GM12878 (cell line): Measurements from ENCODE around the gene CTNNA2. TPM values are rescaled to one million over a fixed set of nuclear protein-coding genes. Genes with fewer than 3 reads are reported as not detected.

Experiments used
- ATAC-seq: fragments of 200-7000 bp; cut with Tn5 transposase; 3 replicates; pipeline ENCODE4 v1.9.1; 2020; ENCODE audit warnings: mild to moderate bottlenecking, moderate library complexity
- BruUV-seq: library from RNA; stranded (reverse); fragments of 400-500 nt; replicated peaks from 2 replicates; lab custom pipeline; 2021; lab: Mats Ljungman, UMichigan
- CTCF ChIA-PET: fragments of 300-600 bp; sonication (Branson Sonifier 250); formaldehyde crosslinking; extraction: SDS; loops from one replicate; lab custom pipeline; 2021; ENCODE audit warnings: inconsistent platforms; lab: Yijun Ruan, JAX
- POLR2A ChIA-PET: fragments of 350-600 bp; formaldehyde crosslinking; extraction: SDS; loops from one replicate; lab custom pipeline; 2021; ENCODE audit warnings: inconsistent platforms; lab: Charles Lee
- RAD21 ChIA-PET: fragments of 300-600 bp; sonication (Branson Sonifier 250); formaldehyde crosslinking; loops from one replicate; lab custom pipeline; 2023; ENCODE audit warnings: antibody characterized with exemption; ENCODE audit not compliant: unreplicated experiment; lab: Charles Lee
- SMC1A ChIA-PET: fragments of 300-600 bp; sonication (Branson Sonifier 250); formaldehyde crosslinking; loops from one replicate; lab custom pipeline; 2023; ENCODE audit not compliant: unreplicated experiment, uncharacterized antibody; lab: Charles Lee
- DNase-seq: peaks from one replicate; pipeline ENCODE4 v3.0.0-alpha.2; 2011; ENCODE audit warnings: low read depth, low spot score
- FAIRE-seq: peaks from 3 replicates; lab custom pipeline; 2011; peaks lifted over from hg19 to GRCh38; lab: Jason Lieb, UNC
- H2AFZ ChIP-seq: 2 replicates; pipeline ENCODE4 v1.6.0; 2011; ENCODE audit warnings: low read depth, low read length, control low read depth; ENCODE audit not compliant: control insufficient read depth
- H3K27ac ChIP-seq: 2 replicates; pipeline ENCODE4 v1.5.1; 2011; ENCODE audit warnings: control low read depth; ENCODE audit not compliant: control insufficient read depth, insufficient read depth
- H3K27me3 ChIP-seq, 2 experiments: replicated peaks in 1 of 2; 2 replicates each; pipeline versions ENCODE4 v1.6.0 to v1.6.1; 2011; ENCODE audit warnings: low read length in 1 of 2; ENCODE audit not compliant: control insufficient read depth in 2 of 2, insufficient read depth in 2 of 2
- H3K36me3 ChIP-seq, 2 experiments: 2 replicates each; pipeline ENCODE4 v1.5.1; 2011; ENCODE audit warnings: low read length in 1 of 2; ENCODE audit not compliant: control insufficient read depth in 2 of 2, insufficient read depth in 2 of 2
- H3K4me1 ChIP-seq: 2 replicates; pipeline ENCODE4 v1.6.1; 2011; ENCODE audit warnings: mild to moderate bottlenecking, low read length, moderate library complexity, mixed read lengths; ENCODE audit not compliant: control insufficient read depth, insufficient read depth
- H3K4me2 ChIP-seq: 2 replicates; pipeline ENCODE4 v1.6.0; 2011; ENCODE audit warnings: control low read depth; ENCODE audit not compliant: control insufficient read depth, insufficient read depth
- H3K4me3 ChIP-seq: fragments of 200-600 bp; sonication (generic); 2 replicates; pipeline ENCODE4 v1.5.1; 2016
- H3K79me2 ChIP-seq: 2 replicates; pipeline ENCODE4 v1.6.0; 2011; ENCODE audit warnings: low read length; ENCODE audit not compliant: control insufficient read depth, insufficient read depth
- H3K9ac ChIP-seq: 2 replicates; pipeline ENCODE4 v1.8.0; 2011; ENCODE audit warnings: low read length, control low read depth, mixed read lengths; ENCODE audit not compliant: control insufficient read depth, insufficient read depth
- H3K9me3 ChIP-seq: replicated peaks from 3 replicates; pipeline ENCODE4 v1.5.1; 2011; ENCODE audit warnings: mild to moderate bottlenecking, low read length; ENCODE audit not compliant: control insufficient read depth, insufficient read depth
- H4K20me1 ChIP-seq: 2 replicates; pipeline ENCODE4 v1.6.0; 2011; ENCODE audit not compliant: control insufficient read depth, insufficient read depth
- FOXK2 ChIP-seq: fragments of 450-650 bp; IDR thresholded peaks from 2 replicates; pipeline ENCODE4 v1.6.1; 2017; ENCODE audit warnings: mild to moderate bottlenecking, moderate library complexity
- IKZF2 ChIP-seq, 2 experiments: fragments of 450-650 bp; IDR thresholded peaks; 2 replicates each; pipeline ENCODE4 v1.6.1; 2017; ENCODE audit warnings: mild to moderate bottlenecking in 2 of 2, moderate library complexity in 2 of 2
- IRF4 ChIP-seq: IDR thresholded peaks from 2 replicates; pipeline ENCODE4 v1.6.1; 2011; ENCODE audit warnings: low read depth, low read length
- MXI1 ChIP-seq: fragments of 150-350 bp; IDR thresholded peaks from 2 replicates; pipeline ENCODE4 v1.6.1; 2011; ENCODE audit warnings: low read depth, mild to moderate bottlenecking, inconsistent platforms, low read length, improper control_type of control experiment
- RAD51 ChIP-seq: fragments of 450-650 bp; IDR thresholded peaks from 2 replicates; pipeline ENCODE4 v1.6.1; 2016; ENCODE audit warnings: moderate library complexity, mild to moderate bottlenecking, inconsistent platforms
- SMARCA5 ChIP-seq: fragments of 450-650 bp; IDR thresholded peaks from 2 replicates; pipeline ENCODE4 v1.6.1; 2017; ENCODE audit warnings: mild to moderate bottlenecking
- WRNIP1 ChIP-seq: IDR thresholded peaks from 2 replicates; pipeline ENCODE4 v1.6.1; 2011; ENCODE audit warnings: low read depth, low read length, improper control_type of control experiment, borderline replicate concordance
- YY1 ChIP-seq: IDR thresholded peaks from 2 replicates; pipeline ENCODE4 v1.6.1; 2011; ENCODE audit warnings: low read depth, mild to moderate bottlenecking, low read length
- ZNF207 ChIP-seq: fragments of 450-650 bp; IDR thresholded peaks from 2 replicates; pipeline ENCODE4 v1.6.1; 2014; ENCODE audit warnings: antibody characterized with exemption, mild to moderate bottlenecking, borderline replicate concordance
- ZNF24 ChIP-seq: fragments of 450-650 bp; IDR thresholded peaks from 2 replicates; pipeline ENCODE4 v1.6.1; 2017; ENCODE audit warnings: antibody characterized with exemption, mild to moderate bottlenecking
- ZZZ3 ChIP-seq: IDR thresholded peaks from 2 replicates; pipeline ENCODE4 v1.6.1; 2011; ENCODE audit warnings: low read depth; ENCODE audit not compliant: control insufficient read depth, insufficient read length
- WGBS: methylation state at CpG from one replicate; pipeline ENCODE4 v1.1.6; 2016; ENCODE audit warnings: low lambda C conversion rate; ENCODE audit not compliant: insufficient replicate concordance, insufficient coverage; ENCODE audit errors: missing lambda C conversion rate; 5-methylcytosine and 5-hydroxymethylcytosine counted together
- in situ Hi-C: fragments of 300-500 bp; cut with MboI; formaldehyde crosslinking; loops from 9 replicates; pipeline ENCODE4 v1.14.3; 2018; ENCODE audit warnings: mixed read lengths
- intact Hi-C: fragments of 100-400 bp; cut with micrococcal nuclease; formaldehyde crosslinking; loops from one replicate; pipeline ENCODE4 v1.14.2; 2022; ENCODE audit not compliant: unreplicated experiment
- polyA plus RNA-seq, 11 experiments: library from polyadenylated mRNA; depleted of rRNA in 4 of 11; unstranded in 6 of 11; stranded (reverse) in 5 of 11; fragments of >200 nt; fragmentation: Nextera tagmentation in 4 of 11; fragmentation: Illumina TruSeq in 1 of 11; extraction: Ambion mirVana in 4 of 11; extraction: Trizol in 1 of 11; gene quantifications; 1 replicate in 1 of 11; 2 replicates in 10 of 11; pipeline versions ENCODE4 v1.2.1 to v1.2.3, GENCODE V29; 2011 to 2016; ENCODE audit warnings: inconsistent platforms in 2 of 11, missing spikeins in 2 of 11, low read depth in 1 of 11
- total RNA-seq, 4 experiments: library from RNA; depleted of rRNA in 3 of 4; stranded (reverse); fragments of >200 nt in 3 of 4; fragmentation: Illumina TruSeq in 1 of 4; extraction: Trizol in 1 of 4; gene quantifications; 2 replicates each; pipeline versions ENCODE4 v1.2.1 to v1.2.3, GENCODE V29; 2013 to 2021
- TF ChIP-seq, protein P1 (sequence below): IDR thresholded peaks from 2 replicates; pipeline ENCODE4 v1.6.1; 2012; ENCODE audit warnings: low read depth, low read length, improper control_type of control experiment
- TF ChIP-seq, protein P2 (sequence below): fragments of 450-650 bp; IDR thresholded peaks from 2 replicates; pipeline ENCODE4 v1.6.1; 2017; ENCODE audit warnings: mild to moderate bottlenecking, moderate library complexity
- TF ChIP-seq, protein P3 (sequence below): IDR thresholded peaks from 2 replicates; pipeline ENCODE4 v1.6.1; 2012; ENCODE audit warnings: low read depth, low read length, improper control_type of control experiment
- TF ChIP-seq, protein P4 (sequence below): IDR thresholded peaks from 2 replicates; pipeline ENCODE4 v1.6.1; 2012; ENCODE audit warnings: low read length, inconsistent platforms

CTNNA2 gene
- total and polyA plus RNA-seq, 10 of the 15 experiments (the other 5 are each of a cell fraction or from before 2014, with no cell fraction given): 2.4 to 36.2 (median 6.6) TPM

DNA sequence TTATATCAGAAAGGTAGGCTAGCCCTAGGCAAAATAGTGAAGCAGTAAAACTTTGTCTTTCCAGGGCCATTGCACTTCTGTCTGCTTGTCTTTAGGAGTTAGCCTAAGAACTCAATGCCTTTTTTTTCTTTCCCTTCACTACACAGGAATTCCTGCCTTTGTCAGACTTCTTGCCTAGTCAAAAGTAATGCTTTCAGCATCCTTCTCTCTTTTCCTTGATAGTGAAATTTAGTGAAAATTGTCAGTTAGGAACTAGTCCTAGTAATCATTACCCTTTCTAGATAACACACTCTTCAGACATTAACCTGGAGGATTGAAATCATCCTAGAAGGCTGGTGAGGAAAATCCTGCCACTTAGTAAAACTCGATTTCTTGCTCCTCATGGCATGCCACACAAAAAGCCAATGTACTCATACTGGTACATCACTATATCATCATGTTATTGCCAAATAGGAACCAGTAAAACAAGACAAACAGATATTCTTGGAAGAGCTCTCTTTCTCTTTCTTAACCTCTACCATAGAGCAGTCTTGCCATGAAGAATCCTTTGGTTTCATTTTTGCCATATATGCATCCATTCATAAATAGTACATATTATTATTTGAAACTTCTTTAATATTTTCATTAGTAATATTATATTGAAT is 320.5 kb downstream of the CTNNA2 start (continued):
- TF ChIP-seq SMARCA5: no peak
- TF ChIP-seq ZNF207: no peak
- no peak for TF ChIP-seq WRNIP1
- TF ChIP-seq, protein P1, sequence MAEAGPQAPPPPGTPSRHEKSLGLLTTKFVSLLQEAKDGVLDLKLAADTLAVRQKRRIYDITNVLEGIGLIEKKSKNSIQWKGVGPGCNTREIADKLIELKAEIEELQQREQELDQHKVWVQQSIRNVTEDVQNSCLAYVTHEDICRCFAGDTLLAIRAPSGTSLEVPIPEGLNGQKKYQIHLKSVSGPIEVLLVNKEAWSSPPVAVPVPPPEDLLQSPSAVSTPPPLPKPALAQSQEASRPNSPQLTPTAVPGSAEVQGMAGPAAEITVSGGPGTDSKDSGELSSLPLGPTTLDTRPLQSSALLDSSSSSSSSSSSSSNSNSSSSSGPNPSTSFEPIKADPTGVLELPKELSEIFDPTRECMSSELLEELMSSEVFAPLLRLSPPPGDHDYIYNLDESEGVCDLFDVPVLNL: no peak
- no peak for TF ChIP-seq RAD51
- TF ChIP-seq IKZF2 (IDR thresholded peaks at IDR 0.05): no peak
- TF ChIP-seq, all 136 proteins: peak for 0

DNA sequence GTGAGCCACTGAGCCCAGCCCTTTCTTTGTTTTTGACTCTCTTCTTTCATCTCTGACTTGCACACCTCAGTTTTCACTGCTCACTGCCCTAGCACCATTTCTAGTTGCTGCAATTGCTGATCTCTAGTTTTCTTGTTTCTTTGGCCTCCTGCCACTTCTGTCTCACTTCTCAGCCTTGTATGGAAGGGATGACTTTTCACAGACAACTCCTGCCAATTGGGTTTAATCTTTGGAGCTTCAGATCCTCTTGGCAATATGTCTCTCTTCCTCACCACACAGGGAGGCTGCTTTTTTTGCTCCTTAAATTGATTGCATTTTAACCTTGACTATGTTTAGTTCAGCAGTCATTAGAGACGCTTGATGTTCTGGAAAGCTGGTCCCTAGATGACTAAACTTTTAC is 323.1 kb downstream of the CTNNA2 start:
- FAIRE-seq: no peak
- intact Hi-C loops: no loop called here
- no peaks in the 10 kb centered on the region for H3K4me1 ChIP-seq
- no peaks in the 10 kb centered on the region for H3K27me3 ChIP-seq
- WGBS: 0% methylated on average over 1 of the region's 1 CpG
- in situ Hi-C loops: no loop called here
- no peaks in the 10 kb centered on the region for H3K79me2 ChIP-seq
- no peaks in the 10 kb centered on the region for H4K20me1 ChIP-seq
- H3K36me3 ChIP-seq: no peaks in the 10 kb centered on the region
- H3K4me3 ChIP-seq: no peak overlapping the region
- ChIA-PET CTCF (interaction anchor here (0.6 kb wide), 1 partner anchor 1578 kb away, joined by 3 read pairs; no protein-coding TSS in a partner anchor), POLR2A (interaction anchor here (0.7 kb wide), 1 partner anchor 481 kb away, joined by 5 read pairs; no protein-coding TSS in a partner anchor), SMC1A (interaction anchor here (0.6 kb wide), 1 partner anchor 113 kb away, joined by 5 read pairs; no protein-coding TSS in a partner anchor), RAD21 (interaction anchor here (0.6 kb wide), 1 partner anchor 244 kb away, joined by 4 read pairs; no protein-coding TSS in a partner anchor)
- no peak for DNase-seq
- BruUV-seq: no TSS peak
- no peak overlapping the region for H3K4me2 ChIP-seq
- ATAC-seq: no peak
- H3K27ac ChIP-seq: no peak overlapping the region
- H2AFZ ChIP-seq: no peak overlapping the region
- H3K9ac ChIP-seq: no peak overlapping the region
- no peaks in the 10 kb centered on the region for H3K9me3 ChIP-seq
- TF ChIP-seq FOXK2: no peak
- TF ChIP-seq IRF4: no peak
- TF ChIP-seq, protein P2, sequence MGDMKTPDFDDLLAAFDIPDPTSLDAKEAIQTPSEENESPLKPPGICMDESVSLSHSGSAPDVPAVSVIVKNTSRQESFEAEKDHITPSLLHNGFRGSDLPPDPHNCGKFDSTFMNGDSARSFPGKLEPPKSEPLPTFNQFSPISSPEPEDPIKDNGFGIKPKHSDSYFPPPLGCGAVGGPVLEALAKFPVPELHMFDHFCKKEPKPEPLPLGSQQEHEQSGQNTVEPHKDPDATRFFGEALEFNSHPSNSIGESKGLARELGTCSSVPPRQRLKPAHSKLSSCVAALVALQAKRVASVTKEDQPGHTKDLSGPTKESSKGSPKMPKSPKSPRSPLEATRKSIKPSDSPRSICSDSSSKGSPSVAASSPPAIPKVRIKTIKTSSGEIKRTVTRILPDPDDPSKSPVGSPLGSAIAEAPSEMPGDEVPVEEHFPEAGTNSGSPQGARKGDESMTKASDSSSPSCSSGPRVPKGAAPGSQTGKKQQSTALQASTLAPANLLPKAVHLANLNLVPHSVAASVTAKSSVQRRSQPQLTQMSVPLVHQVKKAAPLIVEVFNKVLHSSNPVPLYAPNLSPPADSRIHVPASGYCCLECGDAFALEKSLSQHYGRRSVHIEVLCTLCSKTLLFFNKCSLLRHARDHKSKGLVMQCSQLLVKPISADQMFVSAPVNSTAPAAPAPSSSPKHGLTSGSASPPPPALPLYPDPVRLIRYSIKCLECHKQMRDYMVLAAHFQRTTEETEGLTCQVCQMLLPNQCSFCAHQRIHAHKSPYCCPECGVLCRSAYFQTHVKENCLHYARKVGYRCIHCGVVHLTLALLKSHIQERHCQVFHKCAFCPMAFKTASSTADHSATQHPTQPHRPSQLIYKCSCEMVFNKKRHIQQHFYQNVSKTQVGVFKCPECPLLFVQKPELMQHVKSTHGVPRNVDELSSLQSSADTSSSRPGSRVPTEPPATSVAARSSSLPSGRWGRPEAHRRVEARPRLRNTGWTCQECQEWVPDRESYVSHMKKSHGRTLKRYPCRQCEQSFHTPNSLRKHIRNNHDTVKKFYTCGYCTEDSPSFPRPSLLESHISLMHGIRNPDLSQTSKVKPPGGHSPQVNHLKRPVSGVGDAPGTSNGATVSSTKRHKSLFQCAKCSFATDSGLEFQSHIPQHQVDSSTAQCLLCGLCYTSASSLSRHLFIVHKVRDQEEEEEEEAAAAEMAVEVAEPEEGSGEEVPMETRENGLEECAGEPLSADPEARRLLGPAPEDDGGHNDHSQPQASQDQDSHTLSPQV: no peak
- no peak for TF ChIP-seq YY1
- TF ChIP-seq, protein P3, sequence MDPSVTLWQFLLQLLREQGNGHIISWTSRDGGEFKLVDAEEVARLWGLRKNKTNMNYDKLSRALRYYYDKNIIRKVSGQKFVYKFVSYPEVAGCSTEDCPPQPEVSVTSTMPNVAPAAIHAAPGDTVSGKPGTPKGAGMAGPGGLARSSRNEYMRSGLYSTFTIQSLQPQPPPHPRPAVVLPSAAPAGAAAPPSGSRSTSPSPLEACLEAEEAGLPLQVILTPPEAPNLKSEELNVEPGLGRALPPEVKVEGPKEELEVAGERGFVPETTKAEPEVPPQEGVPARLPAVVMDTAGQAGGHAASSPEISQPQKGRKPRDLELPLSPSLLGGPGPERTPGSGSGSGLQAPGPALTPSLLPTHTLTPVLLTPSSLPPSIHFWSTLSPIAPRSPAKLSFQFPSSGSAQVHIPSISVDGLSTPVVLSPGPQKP: no peak
- no peak for TF ChIP-seq ZZZ3
- no peak for TF ChIP-seq ZNF24
- no peak for TF ChIP-seq MXI1
- TF ChIP-seq, protein P4, sequence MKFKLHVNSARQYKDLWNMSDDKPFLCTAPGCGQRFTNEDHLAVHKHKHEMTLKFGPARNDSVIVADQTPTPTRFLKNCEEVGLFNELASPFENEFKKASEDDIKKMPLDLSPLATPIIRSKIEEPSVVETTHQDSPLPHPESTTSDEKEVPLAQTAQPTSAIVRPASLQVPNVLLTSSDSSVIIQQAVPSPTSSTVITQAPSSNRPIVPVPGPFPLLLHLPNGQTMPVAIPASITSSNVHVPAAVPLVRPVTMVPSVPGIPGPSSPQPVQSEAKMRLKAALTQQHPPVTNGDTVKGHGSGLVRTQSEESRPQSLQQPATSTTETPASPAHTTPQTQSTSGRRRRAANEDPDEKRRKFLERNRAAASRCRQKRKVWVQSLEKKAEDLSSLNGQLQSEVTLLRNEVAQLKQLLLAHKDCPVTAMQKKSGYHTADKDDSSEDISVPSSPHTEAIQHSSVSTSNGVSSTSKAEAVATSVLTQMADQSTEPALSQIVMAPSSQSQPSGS: no peak
